HepG2 (cell line): Measurements from ENCODE around the gene RNU2-63P. TPM values are rescaled to one million over a fixed set of nuclear protein-coding genes. Genes with fewer than 3 reads are reported as not detected.
A peak's percentile ranks its signal among the peaks of the same experiment; 100 is the strongest.

Experiments used
- ATF4 ChIP-seq, 2 experiments: fragments of 450-650 bp in 1 of 2; sonication (generic) in 1 of 2; formaldehyde crosslinking; IDR thresholded peaks; 2 replicates each; pipeline versions ENCODE4 v1.5.0 to v1.8.0; 2020 to 2022; ENCODE audit warnings: mild to moderate bottlenecking in 1 of 2, missing genetic modification reagents in 1 of 2
- BATF2 ChIP-seq: sonication (generic); formaldehyde crosslinking; IDR thresholded peaks from 2 replicates; pipeline ENCODE4 v1.8.0; 2022; ENCODE audit warnings: mild to moderate bottlenecking, missing genetic modification reagents, moderate library complexity
- HNF4G ChIP-seq, 2 experiments: sonication (generic) in 1 of 2; formaldehyde crosslinking in 1 of 2; IDR thresholded peaks; 2 replicates each; pipeline versions ENCODE4 v1.4.0 to v1.6.1; 2011 to 2020; ENCODE audit warnings: borderline replicate concordance in 2 of 2, low read depth in 2 of 2, mild to moderate bottlenecking in 2 of 2, low read length in 1 of 2, missing genetic modification reagents in 1 of 2, moderate library complexity in 1 of 2
- HNRNPL ChIP-seq: fragments of 200-400 bp; formaldehyde crosslinking; IDR thresholded peaks from 2 replicates; pipeline ENCODE4 v1.6.1; 2017; ENCODE audit warnings: mild to moderate bottlenecking, low read depth, low read length
- HNRNPUL1 ChIP-seq: fragments of 200-400 bp; formaldehyde crosslinking; IDR thresholded peaks from 2 replicates; pipeline ENCODE4 v1.6.1; 2017; ENCODE audit warnings: low read depth, mild to moderate bottlenecking, low read length, moderate library complexity
- LBX2 ChIP-seq: sonication (generic); formaldehyde crosslinking; IDR thresholded peaks from 2 replicates; pipeline ENCODE4 v1.5.0; 2020; ENCODE audit warnings: missing genetic modification reagents, mild to moderate bottlenecking, borderline replicate concordance
- MXD4 ChIP-seq: IDR thresholded peaks from 2 replicates; pipeline ENCODE4 v1.6.1; 2016; ENCODE audit warnings: mild to moderate bottlenecking, missing biosample characterization, missing genetic modification reagents
- RCOR2 ChIP-seq: IDR thresholded peaks from 2 replicates; pipeline ENCODE4 v1.6.1; 2016; ENCODE audit warnings: missing biosample characterization, missing genetic modification reagents
- REPIN1 ChIP-seq: sonication (generic); formaldehyde crosslinking; IDR thresholded peaks from 2 replicates; pipeline ENCODE4 v1.8.0; 2022; ENCODE audit warnings: missing genetic modification reagents, low read depth, mild to moderate bottlenecking, borderline replicate concordance
- SRY ChIP-seq: sonication (generic); formaldehyde crosslinking; IDR thresholded peaks from 2 replicates; pipeline ENCODE4 v1.8.0; 2022; ENCODE audit warnings: mild to moderate bottlenecking, missing genetic modification reagents
- SYNCRIP ChIP-seq: fragments of 200-400 bp; formaldehyde crosslinking; IDR thresholded peaks from 2 replicates; pipeline ENCODE4 v1.6.1; 2018; ENCODE audit warnings: mild to moderate bottlenecking, low read depth, low read length; ENCODE audit not compliant: insufficient read depth
- TRIM22 ChIP-seq: fragments of 450-650 bp; IDR thresholded peaks from 2 replicates; pipeline ENCODE4 v1.6.1; 2017
- ZMYM2 ChIP-seq: sonication (generic); formaldehyde crosslinking; IDR thresholded peaks from 2 replicates; pipeline ENCODE4 v1.8.0; 2022; ENCODE audit warnings: mild to moderate bottlenecking, missing genetic modification reagents
- ZNF407 ChIP-seq: sonication (generic); formaldehyde crosslinking; IDR thresholded peaks from one replicate; pipeline ENCODE4 v1.5.1; 2020; ENCODE audit warnings: mild to moderate bottlenecking, missing genetic modification reagents; ENCODE audit errors: not compliant biosample characterization
- ZNF510 ChIP-seq: sonication (generic); formaldehyde crosslinking; IDR thresholded peaks from 2 replicates; pipeline ENCODE4 v1.4.0; 2020; ENCODE audit warnings: low read depth, mild to moderate bottlenecking, missing genetic modification reagents
- polyA plus RNA-seq, 8 experiments: library from polyadenylated mRNA; depleted of rRNA in 3 of 8; stranded (reverse) in 7 of 8; unstranded in 1 of 8; fragments of >200 nt; fragmentation: Illumina TruSeq in 4 of 8; extraction: Trizol in 4 of 8; gene quantifications; 2 replicates each; pipeline versions ENCODE4 v1.2.1 to v1.2.3, GENCODE V29; 2011 to 2016; ENCODE audit warnings: low read depth in 4 of 8, missing spikeins in 1 of 8, mixed read lengths in 1 of 8; ENCODE audit not compliant: insufficient read depth in 1 of 8
- total RNA-seq, 5 experiments: library from RNA; depleted of rRNA; stranded (reverse); fragments of >200 nt; fragmentation: Illumina TruSeq; extraction: Trizol; gene quantifications; 2 replicates each; pipeline ENCODE4 v1.2.3, GENCODE V29; 2016; ENCODE audit warnings: low read depth in 1 of 5

Gene RNU2-63P
- total and polyA plus RNA-seq, 2 of the 13 experiments (the other 11 are each of a cell fraction or from before 2014, with no cell fraction given): 6.8 TPM; not detected in 1

GRCh38 chr2:88016086-88016959 is at the start of gene RNU2-63P (continued):
- TF ChIP-seq ZNF407 (CRISPR knock-in tag) (peak; percentile 62), BATF2 (peak; percentile 72; the same call in 1 of the 2 replicates), HNRNPUL1 (0 out of 2 replicates have a peak, but pooled peaks have one; percentile 30), ZNF510 (no peak; the same call in 1 of the 2 replicates), RCOR2 (CRISPR knock-in tag) (peak; percentile 87), MXD4 (CRISPR knock-in tag) (0 out of 2 replicates have a peak, but pooled peaks have one; percentile 53), TRIM22 (no peak), SYNCRIP (no peak), HNF4G (IDR thresholded peaks at IDR 0.05; ENCODE audit: borderline replicate concordance, low read depth, low read length) (peak; percentile 21; the same call in 1 of the 2 replicates), HNF4G (CRISPR knock-in tag; IDR thresholded peaks at IDR 0.05; ENCODE audit: borderline replicate concordance, low read depth) (no peak), LBX2 (CRISPR knock-in tag) (no peak), SRY (CRISPR knock-in tag) (peak; percentile 74; the same call in 1 of the 2 replicates), ATF4 (CRISPR knock-in tag; IDR thresholded peaks at IDR 0.05) (peak; percentile 48 to 98), HNRNPL (no peak), REPIN1 (CRISPR knock-in tag) (peak; percentile 86), ZMYM2 (CRISPR knock-in tag) (no peak; the same call in 1 of the 2 replicates)
